Renal pelvis (tissue), 4 donors: Measurements from ENCODE around the gene PIH1D1. TPM values are rescaled to one million over a fixed set of nuclear protein-coding genes. Genes with fewer than 3 reads are reported as not detected.
"Not testable (repeated sequence)": the region's sequence is repeated elsewhere in the genome, so short reads cannot be mapped to it uniquely, and the experiment has no call there.

Source experiments
- DNase-seq: peaks from one replicate; pipeline ENCODE4 v3.0.0-alpha.2; 2013
- polyA plus RNA-seq, 3 donors: library from polyadenylated mRNA; unstranded; fragments of 120-200 nt; gene quantifications; one replicate each; pipeline ENCODE4 v1.2.1, GENCODE V29; 2013; ENCODE audit not compliant: insufficient read length in 3 of 3

PIH1D1 gene
- polyA plus RNA-seq, 3 donors, result 92.0 to 101 (median 99.4) TPM

GRCh38 chr19:49488046-49488862 lies 36.6 kb upstream of the PIH1D1 start:
- DNase-seq, result no peak

GRCh38 chr19:49487277-49488045 lies 35.8 kb upstream of the PIH1D1 start, which contains the start of gene RPL13A:
RPL13A (plus strand) TSS chr19:49487608; CDS start chr19:49487630, 22 bp downstream.
- DNase-seq, result peak; percentile 99

- no peak for DNase-seq
Measured at GRCh38 chr19:49486710-49487276, 35.2 kb upstream of the PIH1D1 start.

DNA sequence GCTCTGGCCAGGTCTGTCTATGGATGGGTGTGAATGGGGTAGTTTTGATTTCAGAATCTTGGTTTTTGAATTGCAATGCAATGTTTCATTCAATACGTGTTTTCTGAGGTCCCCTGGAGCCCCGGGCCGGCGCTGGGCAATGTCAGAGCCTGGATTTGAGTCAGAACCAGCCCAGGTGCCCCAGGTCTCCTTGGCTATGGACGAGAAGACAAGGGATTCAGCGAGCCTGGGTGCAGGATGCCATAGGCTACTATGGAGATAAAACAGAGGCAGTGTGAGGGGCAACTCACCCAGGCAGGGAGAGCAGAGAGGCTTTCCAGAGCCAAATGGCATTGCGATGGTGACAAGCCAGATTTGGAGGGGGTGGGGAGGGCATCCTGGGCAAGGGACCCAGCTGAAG lies 34.6 kb upstream of the PIH1D1 start:
- DNase-seq, result no peak

- DNase-seq, result no peak
Measured at GRCh38 chr19:49481020-49481683, 29.5 kb upstream of the PIH1D1 start.

DNA sequence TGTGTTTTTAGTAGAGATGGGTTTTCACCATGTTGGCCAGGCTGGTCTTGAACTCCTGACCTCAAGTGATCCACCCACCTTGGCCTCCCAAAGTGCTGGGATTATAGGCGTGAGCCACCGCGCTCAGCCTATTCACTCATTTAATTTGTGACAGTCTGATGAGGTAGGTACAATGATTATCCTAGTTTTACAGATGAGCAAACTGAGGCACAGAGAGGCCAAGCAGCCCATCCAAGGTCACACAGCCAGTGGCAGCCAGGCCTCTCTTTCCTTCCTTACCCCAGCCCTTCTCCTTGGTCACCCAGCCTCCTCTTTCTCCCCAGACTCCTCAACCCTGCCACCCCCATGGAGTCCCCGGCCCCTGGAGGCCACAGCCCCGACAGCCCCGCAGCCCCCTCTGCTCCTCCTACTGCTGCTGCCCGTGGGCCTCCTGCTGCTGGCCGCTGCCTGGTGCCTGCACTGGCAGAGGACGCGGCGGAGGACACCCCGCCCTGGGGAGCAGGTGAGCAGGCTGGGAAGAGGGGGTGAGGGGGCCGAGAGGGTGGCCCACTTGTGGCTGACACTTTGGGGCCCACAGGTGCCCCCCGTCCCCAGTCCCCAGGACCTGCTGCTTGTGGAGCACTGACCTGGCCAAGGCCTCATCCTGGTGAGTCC lies 28.5 kb upstream of the PIH1D1 start:
- DNase-seq, result no peak

GRCh38 chr19:49475995-49476880 lies 24.6 kb upstream of the PIH1D1 start:
- DNase-seq, result peak; percentile 75

DNA sequence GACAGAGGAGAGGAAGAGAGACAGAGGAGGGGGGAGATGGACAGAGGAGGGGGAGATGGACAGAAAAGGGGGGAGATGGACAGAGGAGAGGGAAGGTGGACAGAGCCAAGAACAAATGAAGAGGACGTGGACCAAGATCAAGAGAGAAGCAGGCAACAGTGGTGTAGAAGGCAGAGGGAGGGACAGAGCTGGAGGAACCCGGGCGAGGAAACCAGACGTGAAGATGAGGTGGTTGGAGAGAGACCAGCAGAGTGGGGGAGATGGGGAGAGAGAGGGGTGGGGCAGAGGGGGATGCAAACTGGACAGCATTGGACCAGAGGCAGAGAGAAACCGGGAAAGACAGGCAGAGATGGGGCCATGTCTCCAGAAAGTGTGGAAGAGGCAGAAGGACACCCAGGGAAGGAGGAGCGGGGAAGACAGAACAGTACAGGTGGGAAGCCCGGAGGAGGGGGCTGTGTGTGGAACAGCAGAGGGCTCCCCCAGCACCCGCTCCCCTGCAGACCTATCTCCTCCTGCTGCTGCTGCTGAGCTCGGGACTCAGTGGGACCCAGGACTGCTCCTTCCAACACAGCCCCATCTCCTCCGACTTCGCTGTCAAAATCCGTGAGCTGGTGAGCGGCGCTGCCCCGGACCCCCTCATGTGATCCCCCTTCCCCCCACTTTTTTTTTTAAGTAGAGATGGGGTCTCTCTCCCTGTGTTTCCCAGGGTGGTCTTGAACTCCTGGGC lies 23.7 kb upstream of the PIH1D1 start:
- no peak for DNase-seq

- no peak for DNase-seq
Measured at GRCh38 chr19:49474542-49474924, 22.9 kb upstream of the PIH1D1 start.

- peak; percentile 65 for DNase-seq
Measured at GRCh38 chr19:49473868-49474541, 22.4 kb upstream of the PIH1D1 start, which contains the start of gene FLT3LG. FLT3LG (plus strand) TSS chr19:49474215; CDS start chr19:49474640, 425 bp downstream.

DNA sequence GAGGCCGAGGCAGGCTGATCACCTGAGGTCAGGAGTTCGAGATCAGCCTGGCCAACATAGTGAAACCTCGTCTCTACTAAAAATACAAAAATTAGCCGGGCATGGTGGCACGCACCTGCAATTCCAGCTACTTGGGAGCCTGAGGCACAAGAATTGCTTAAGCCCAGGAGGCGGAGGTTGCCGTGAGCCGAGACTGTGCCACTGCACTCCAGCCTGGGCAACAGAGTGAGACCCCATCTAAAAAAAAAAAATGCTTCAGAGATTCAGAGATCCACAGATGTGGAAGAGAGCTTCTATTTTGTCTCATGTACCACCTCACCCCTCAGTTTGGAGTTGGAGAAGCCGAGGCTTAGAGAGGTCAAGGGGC lies 21.9 kb upstream of the PIH1D1 start:
- not testable (repeated sequence) for DNase-seq

- DNase-seq, result no peak
Measured at GRCh38 chr19:49472936-49473335, 21.3 kb upstream of the PIH1D1 start.

DNA sequence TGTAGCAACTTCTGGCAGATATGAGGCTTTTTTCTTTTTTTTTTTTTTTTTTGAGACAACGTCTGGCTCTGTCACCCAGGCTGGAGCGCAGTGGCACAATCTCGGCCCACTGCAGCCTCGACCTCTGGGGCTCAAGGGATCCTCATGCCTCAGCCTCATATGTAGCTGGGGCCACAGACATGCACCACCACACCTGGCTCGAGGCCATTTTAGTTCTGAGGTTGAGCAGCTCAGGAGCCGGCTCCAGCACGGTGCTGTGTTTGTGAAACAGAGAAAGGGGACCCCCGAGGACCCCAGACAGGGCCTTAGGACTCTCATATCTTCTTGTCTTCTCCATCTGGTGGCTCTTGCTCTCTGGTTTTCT lies 19.0 kb upstream of the PIH1D1 start:
- no peak for DNase-seq

DNA sequence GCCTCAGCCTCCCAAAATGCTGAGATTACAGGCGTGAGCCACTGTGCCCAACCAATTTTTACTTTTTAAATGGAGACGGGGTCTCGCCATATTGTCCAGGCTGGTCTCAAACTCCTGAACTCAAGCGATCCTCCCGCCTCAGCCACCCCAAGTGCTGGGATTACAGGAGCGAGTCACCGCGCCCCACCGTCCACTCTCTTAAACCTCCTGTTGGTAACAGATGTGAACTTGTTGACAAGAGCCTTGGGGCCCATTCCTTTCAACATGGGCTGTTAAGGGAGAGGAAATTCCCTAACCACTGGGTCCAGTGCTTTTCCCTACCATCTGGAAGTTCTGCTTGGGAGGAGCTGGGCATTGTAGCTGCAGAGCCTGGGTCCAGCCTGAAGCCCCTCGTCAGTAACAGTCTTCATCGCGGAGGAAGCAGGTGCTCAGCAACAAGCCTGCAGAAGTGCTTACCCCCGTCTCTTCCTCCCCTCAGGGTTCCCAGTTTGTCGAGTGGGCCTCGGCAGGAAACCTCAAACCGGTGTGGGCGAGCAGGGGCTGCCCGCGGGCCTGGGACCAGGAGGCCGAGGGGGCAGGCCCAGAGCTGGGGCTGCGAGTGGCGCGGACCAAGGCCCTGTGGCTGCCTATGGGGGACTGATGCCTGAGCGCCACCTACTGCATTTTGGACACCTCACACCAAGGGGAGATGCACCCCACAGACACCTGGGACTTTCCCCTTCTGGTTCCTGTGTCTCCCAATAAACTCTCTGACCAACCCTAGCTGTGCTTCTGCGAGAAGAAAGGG lies 18.4 kb upstream of the PIH1D1 start:
- no peak for DNase-seq

- no peak for DNase-seq
Measured at GRCh38 chr19:49468746-49469447, 17.3 kb upstream of the PIH1D1 start.

DNA sequence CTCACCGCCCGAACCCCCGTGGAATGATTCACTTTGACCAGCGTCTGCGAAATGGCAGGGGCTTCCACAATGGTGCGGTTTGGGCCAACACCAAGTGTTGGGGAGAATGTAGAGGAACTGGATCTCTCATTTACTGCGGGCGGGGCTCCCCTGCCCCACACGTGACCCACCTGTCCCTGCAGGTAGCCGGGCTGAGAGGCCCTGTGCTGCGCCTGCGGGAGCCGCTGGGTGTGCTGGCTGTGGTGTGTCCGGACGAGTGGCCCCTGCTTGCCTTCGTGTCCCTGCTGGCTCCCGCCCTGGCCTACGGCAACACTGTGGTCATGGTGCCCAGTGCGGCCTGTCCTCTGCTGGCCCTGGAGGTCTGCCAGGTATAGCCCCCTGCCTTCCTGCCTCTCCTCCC lies 16.6 kb upstream of the PIH1D1 start:
- DNase-seq, result no peak

- DNase-seq, result no peak
Measured at GRCh38 chr19:49465371-49465770, 13.8 kb upstream of the PIH1D1 start.
